Activated T-helper 1 cell treated with anti-CD3 and anti-CD28 coated beads, Interleukin-2, amount 50 U/mL, for 16 hours (primary cell): ENCODE data around the gene GPC6.

Source experiments
- DNase-seq, 2 donors: peaks; one replicate each; pipeline ENCODE4 v3.0.0-alpha.2; 2020; ENCODE audit warnings: low read depth in 1 of 2, low spot score in 1 of 2

Gene GPC6

GRCh38 chr13:94419304-94419924, 1192.8 kb downstream of the GPC6 start:
- DNase-seq, result peak in 1 of 2 donors; percentile 3

GRCh38 chr13:94419925-94420305, 1193.3 kb downstream of the GPC6 start:
- DNase-seq, result no peak

GRCh38 chr13:94427313-94427953, 1200.8 kb downstream of the GPC6 start:
- DNase-seq, result no peak

GRCh38 chr13:94431574-94431973, 1205.0 kb downstream of the GPC6 start:
- DNase-seq, result no peak

GRCh38 chr13:94431987-94432386, 1205.4 kb downstream of the GPC6 start:
- no peak for DNase-seq

GRCh38 chr13:94433055-94433961, 1206.7 kb downstream of the GPC6 start:
- no peak for DNase-seq

GRCh38 chr13:94435604-94436226, 1209.1 kb downstream of the GPC6 start:
- no peak for DNase-seq

- DNase-seq, result no peak
These were observed 1218.2 kb downstream of the GPC6 start for GRCh38 chr13:94444826-94445225.

GRCh38 chr13:94454334-94454733, 1227.7 kb downstream of the GPC6 start:
- DNase-seq, result no peak

GRCh38 chr13:94454906-94455305, 1228.3 kb downstream of the GPC6 start:
- DNase-seq, result no peak

GRCh38 chr13:94455414-94455813, 1228.8 kb downstream of the GPC6 start:
- no peak for DNase-seq
